HTR-8/SVneo (cell line): ENCODE data around the gene ELOVL6.
A peak's percentile ranks its signal among the peaks of the same experiment; 100 is the strongest.

Experiments used
- DNase-seq: peaks from one replicate; pipeline ENCODE4 v3.0.0; 2011; ENCODE audit warnings: low spot score, mixed read lengths; ENCODE audit not compliant: insufficient read length
- FAIRE-seq: peaks from 2 replicates; lab custom pipeline; 2011; peaks lifted over from hg19 to GRCh38; lab: Jason Lieb, UNC

Gene ELOVL6

GRCh38 chr4:110004556-110004955, 193.9 kb downstream of the ELOVL6 start:
- FAIRE-seq (no peak), DNase-seq (no peak)

- no peak for FAIRE-seq
- no peak for DNase-seq
Measured at GRCh38 chr4:110003401-110004187, 194.8 kb downstream of the ELOVL6 start.

GRCh38 chr4:110002326-110002725, 196.1 kb downstream of the ELOVL6 start:
- DNase-seq (no peak), FAIRE-seq (no peak)

GRCh38 chr4:109999585-109999912, 198.9 kb downstream of the ELOVL6 start:
- FAIRE-seq (no peak), DNase-seq (no peak)

- FAIRE-seq (no peak), DNase-seq (peak; percentile 62)
Measured at GRCh38 chr4:109998867-109999584, 199.4 kb downstream of the ELOVL6 start.

- no peak for FAIRE-seq
Measured at GRCh38 chr4:109996526-109996925, 201.9 kb downstream of the ELOVL6 start.

More at GRCh38 chr4:109996526-109996925, 201.9 kb downstream of the ELOVL6 start:
- DNase-seq: no peak
